ENCODE data around the gene ZNF385B.

Gene ZNF385B

GRCh38 chr2:179712825-179713224 lies 148.6 kb downstream of the ZNF385B start:
- no peak overlapping the region for H3K4me3 ChIP-seq (ENCODE audit: low read depth, low read length)
- in situ Hi-C loops (cut with HindIII; ENCODE audit: low sequenced_read_pairs) = no loop called here
- no peak for TF ChIP-seq CTCF (IDR thresholded peaks at IDR 0.05; ENCODE audit: low read depth, low read length, missing control alignments)
- DNase-seq (ENCODE audit: low read depth) = no peak

GRCh38 chr2:179711375-179711774 lies 150.0 kb downstream of the ZNF385B start:
- H3K4me3 ChIP-seq (ENCODE audit: low read depth, low read length) = no peak overlapping the region
- no peak for TF ChIP-seq CTCF (IDR thresholded peaks at IDR 0.05; ENCODE audit: low read depth, low read length, missing control alignments)
- in situ Hi-C loops (cut with HindIII; ENCODE audit: low sequenced_read_pairs) = no loop called here
- no peak for DNase-seq (ENCODE audit: low read depth)

GRCh38 chr2:179703702-179704101 lies 157.7 kb downstream of the ZNF385B start:
- TF ChIP-seq CTCF (IDR thresholded peaks at IDR 0.05; ENCODE audit: low read depth, low read length, missing control alignments) = no peak
- in situ Hi-C loops (cut with HindIII; ENCODE audit: low sequenced_read_pairs) = no loop called here
- DNase-seq (ENCODE audit: low read depth) = no peak

GRCh38 chr2:179702912-179703311 lies 158.5 kb downstream of the ZNF385B start:
- no peak for TF ChIP-seq CTCF (IDR thresholded peaks at IDR 0.05; ENCODE audit: low read depth, low read length, missing control alignments)
- in situ Hi-C loops (cut with HindIII; ENCODE audit: low sequenced_read_pairs) = no loop called here
- DNase-seq (ENCODE audit: low read depth) = no peak
- H3K4me3 ChIP-seq (ENCODE audit: low read depth, low read length) = no peak overlapping the region

More at GRCh38 chr2:179703702-179704101, 157.7 kb downstream of the ZNF385B start:
- no peak overlapping the region for H3K4me3 ChIP-seq (ENCODE audit: low read depth, low read length)

GRCh38 chr2:179701524-179702110 lies 159.8 kb downstream of the ZNF385B start:
- no peak for TF ChIP-seq CTCF (IDR thresholded peaks at IDR 0.05; ENCODE audit: low read depth, low read length, missing control alignments)
- DNase-seq (ENCODE audit: low read depth) = no peak
- in situ Hi-C loops (cut with HindIII; ENCODE audit: low sequenced_read_pairs) = no loop called here
- H3K4me3 ChIP-seq (ENCODE audit: low read depth, low read length) = no peak overlapping the region

- H3K4me3 ChIP-seq (ENCODE audit: low read depth, low read length) = no peak overlapping the region
- in situ Hi-C loops (cut with HindIII; ENCODE audit: low sequenced_read_pairs) = no loop called here
- TF ChIP-seq CTCF (IDR thresholded peaks at IDR 0.05; ENCODE audit: low read depth, low read length, missing control alignments) = no peak
- no peak for DNase-seq (ENCODE audit: low read depth)
Observed at GRCh38 chr2:179695486-179695885, 165.9 kb downstream of the ZNF385B start.

All from astrocyte of the cerebellum (primary cell).